HG02981 (cell line): ENCODE measurements around the gene BRWD1.
"Not testable (repeated sequence)": the region's sequence is repeated elsewhere in the genome, so short reads cannot be mapped to it uniquely, and the experiment has no call there.

ENCODE experiments used
- ATAC-seq: cut with Tn5 transposase; IDR thresholded peaks from one replicate; pipeline ENCODE4 v1.9.1; 2021; ENCODE audit warnings: mild to moderate bottlenecking, moderate library complexity; ENCODE audit not compliant: unreplicated experiment

Gene BRWD1

GRCh38 chr21:39288987-39289386 is 24.4 kb downstream of the BRWD1 start:
- no peak for ATAC-seq

- no peak for ATAC-seq
Observed at GRCh38 chr21:39282911-39283310, 30.5 kb downstream of the BRWD1 start.

- ATAC-seq = no peak
Observed at GRCh38 chr21:39281853-39282252, 31.6 kb downstream of the BRWD1 start.

GRCh38 chr21:39281207-39281606 is 32.2 kb downstream of the BRWD1 start:
- no peak for ATAC-seq

GRCh38 chr21:39269620-39270019 is 43.8 kb downstream of the BRWD1 start:
- no peak for ATAC-seq

GRCh38 chr21:39265603-39266002 is 47.8 kb downstream of the BRWD1 start:
- ATAC-seq = no peak

- no peak for ATAC-seq
Observed at GRCh38 chr21:39263372-39263771, 50.1 kb downstream of the BRWD1 start.

GRCh38 chr21:39258207-39258606 is 55.2 kb downstream of the BRWD1 start:
- ATAC-seq = no peak

- ATAC-seq = no peak
Observed at GRCh38 chr21:39251326-39251725, 62.1 kb downstream of the BRWD1 start.

- ATAC-seq = no peak
Observed at GRCh38 chr21:39238275-39238674, 75.2 kb downstream of the BRWD1 start.

GRCh38 chr21:39232861-39233291 is 80.6 kb downstream of the BRWD1 start:
- ATAC-seq = no peak

GRCh38 chr21:39224930-39225329 is 88.5 kb downstream of the BRWD1 start:
- no peak for ATAC-seq

- ATAC-seq = no peak
Observed at GRCh38 chr21:39221997-39222486, 91.4 kb downstream of the BRWD1 start.

- ATAC-seq = no peak
Observed at GRCh38 chr21:39221282-39221996, 92.0 kb downstream of the BRWD1 start.

- not testable (repeated sequence) for ATAC-seq
Observed at GRCh38 chr21:39220875-39221274, 92.6 kb downstream of the BRWD1 start.

GRCh38 chr21:39220150-39220549 is 93.3 kb downstream of the BRWD1 start:
- no peak for ATAC-seq

GRCh38 chr21:39218082-39218409 is 95.4 kb downstream of the BRWD1 start:
- ATAC-seq = no peak

GRCh38 chr21:39217356-39218081 is 95.9 kb downstream of the BRWD1 start:
- ATAC-seq = no peak

GRCh38 chr21:39216290-39216689 is 97.1 kb downstream of the BRWD1 start:
- ATAC-seq = no peak

GRCh38 chr21:39215078-39215477 is 98.4 kb downstream of the BRWD1 start:
- ATAC-seq = no peak

GRCh38 chr21:39209334-39209688 is 104.1 kb downstream of the BRWD1 start:
- no peak for ATAC-seq

GRCh38 chr21:39208624-39209333 is 104.7 kb downstream of the BRWD1 start:
- ATAC-seq = no peak
